NCI-H526 treated with DMSO at 0.1 percent for 48 hours (cell line): ENCODE data around the gene MYH10.
"Not testable (repeated sequence)": the region's sequence is repeated elsewhere in the genome, so short reads cannot be mapped to it uniquely, and the experiment has no call there.

Source experiments
- DNase-seq: peaks from one replicate; lab custom pipeline; 2025; lab: John Stamatoyannopoulos, UW

MYH10 gene

DNA sequence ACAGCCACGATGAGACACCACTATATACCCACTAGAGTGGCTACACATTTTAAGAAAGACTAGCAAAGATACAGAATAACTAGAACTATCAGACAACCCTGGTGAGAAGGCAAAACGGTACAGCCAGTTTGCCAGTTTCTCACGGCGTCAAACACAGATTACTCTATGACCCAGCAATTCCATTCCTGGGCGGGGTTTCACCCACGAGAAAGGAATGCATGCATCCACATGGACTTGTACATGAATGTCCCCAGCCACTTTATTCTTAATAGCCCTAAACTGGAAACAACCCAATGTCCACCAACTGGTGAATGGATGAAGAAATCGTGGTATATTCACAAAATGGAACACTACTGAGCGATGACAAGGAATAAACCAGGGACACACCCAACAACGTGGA is 74.5 kb downstream of the MYH10 start:
- DNase-seq = no peak

DNA sequence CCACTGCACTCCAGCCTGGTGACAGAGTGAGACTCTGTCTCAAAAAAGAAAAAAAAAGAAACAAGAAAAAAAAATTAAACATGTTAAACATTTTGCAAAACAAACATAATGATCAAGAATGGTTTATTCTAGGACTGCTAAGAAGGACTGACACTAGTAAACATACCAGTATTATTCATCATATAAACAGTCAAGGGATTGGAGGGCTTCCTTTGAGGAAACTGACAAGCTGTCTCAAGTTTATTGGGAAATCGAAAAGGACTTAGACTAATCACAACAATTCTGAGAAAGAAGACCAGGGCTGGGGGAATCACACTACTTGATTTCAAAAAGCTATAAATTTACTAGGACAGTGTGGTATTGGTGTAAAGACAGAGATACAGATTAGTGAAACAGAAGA is 75.5 kb downstream of the MYH10 start:
- no peak for DNase-seq

- DNase-seq = no peak
These were observed 77.8 kb downstream of the MYH10 start for GRCh38 chr17:8552577-8553320.

DNA sequence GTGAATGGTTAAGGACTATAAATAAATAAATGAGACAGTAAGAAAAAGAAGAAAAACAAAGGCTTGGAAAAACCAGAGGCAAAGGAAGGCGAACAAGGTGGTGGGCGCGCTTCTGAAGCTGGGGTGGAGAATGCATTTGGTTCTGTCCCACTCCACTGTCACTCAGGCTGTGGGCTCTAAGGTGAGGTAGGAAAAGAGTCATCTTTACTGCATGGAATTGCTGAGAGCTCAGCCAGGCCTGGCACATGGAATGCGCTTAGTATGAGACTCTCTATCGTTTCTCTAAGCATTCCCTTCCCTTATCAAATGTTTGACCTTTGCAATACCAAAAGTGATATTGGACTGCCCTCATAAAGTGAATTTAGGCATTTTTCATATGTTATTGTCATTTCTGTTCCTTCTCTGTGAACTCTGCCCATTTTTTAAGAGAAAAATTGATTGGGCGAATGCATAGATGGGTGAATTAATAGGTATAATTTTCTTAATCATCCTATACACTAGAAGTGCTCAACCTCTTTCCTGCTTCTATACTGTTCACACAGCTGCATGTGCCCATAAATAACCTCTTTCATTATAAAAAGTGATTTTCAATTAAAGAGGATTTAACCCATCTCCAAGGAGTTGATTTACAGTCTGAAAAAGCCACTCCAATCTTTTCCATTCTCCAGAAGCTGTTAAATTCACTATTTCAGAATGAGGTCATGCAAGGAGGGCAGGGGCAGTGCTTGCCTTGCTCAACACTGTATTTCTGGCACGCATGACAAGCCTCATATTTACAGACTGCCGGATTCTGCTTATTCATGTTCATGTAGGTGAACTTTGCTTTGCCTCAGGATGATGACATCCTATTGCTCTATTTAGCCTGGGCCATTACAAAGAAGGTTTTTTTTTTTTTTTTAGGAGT is 87.7 kb downstream of the MYH10 start:
- DNase-seq = no peak

DNA sequence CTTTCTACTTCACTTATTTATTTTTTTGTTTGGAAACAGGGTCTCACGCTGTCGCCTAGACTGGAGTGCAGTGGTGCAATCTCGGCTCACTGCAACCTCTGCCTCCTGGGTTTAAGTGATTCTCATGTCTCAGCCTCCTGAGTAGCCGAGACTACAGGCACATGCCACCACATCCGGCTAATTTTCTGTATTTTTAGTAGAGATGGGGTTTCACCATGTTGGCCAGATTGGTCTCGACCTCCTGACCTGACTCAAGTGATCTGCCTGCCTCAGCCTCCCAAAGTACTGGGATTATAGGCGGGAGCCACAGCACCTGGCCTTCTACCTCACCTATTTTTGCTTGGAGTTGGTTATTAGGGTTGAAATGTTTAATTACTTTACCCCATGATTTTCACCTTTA is 90.5 kb downstream of the MYH10 start:
- DNase-seq = not testable (repeated sequence)

DNA sequence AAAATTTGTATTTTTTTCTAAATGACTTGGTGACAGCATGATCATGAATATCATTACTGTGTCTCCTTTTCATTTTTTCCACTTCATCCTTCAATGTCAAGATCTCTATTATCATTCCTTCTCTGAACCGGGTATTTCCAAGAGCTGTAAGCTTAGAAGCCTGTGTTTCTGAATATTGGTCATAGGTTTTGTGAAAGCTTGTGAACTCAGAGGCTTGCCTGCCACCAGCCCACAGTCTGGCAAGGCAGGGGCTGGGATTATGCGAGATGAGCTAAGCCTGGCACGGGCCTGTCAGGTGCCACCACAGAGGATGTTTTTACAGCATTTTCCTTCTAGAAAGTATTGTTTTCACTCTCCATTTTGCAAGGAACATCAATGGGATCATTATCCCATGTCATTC is 92.8 kb downstream of the MYH10 start:
- no peak for DNase-seq

GRCh38 chr17:8534498-8535188 is 95.9 kb downstream of the MYH10 start:
- no peak for DNase-seq

DNA sequence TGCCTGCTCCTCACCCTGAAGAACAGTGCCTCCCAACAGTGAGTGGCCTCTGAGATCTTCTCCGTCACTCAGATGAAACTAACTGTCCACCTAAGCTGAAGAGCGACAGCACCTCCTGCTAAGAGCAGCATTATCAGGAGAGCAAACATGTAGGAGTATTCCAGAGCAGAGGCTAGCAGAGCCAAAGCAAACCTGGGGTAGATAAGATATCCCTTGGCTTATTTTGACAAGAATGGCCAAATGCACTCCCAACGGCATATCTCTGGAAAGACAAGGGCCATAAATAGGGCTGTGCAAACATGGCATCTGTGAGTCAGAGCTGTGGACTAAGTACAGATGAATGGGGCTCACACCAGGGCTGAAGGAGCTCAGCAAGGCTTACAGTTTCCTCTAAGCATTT is 98.5 kb downstream of the MYH10 start:
- DNase-seq = no peak

GRCh38 chr17:8522577-8522976 is 107.9 kb downstream of the MYH10 start:
- no peak for DNase-seq

GRCh38 chr17:8520981-8521380 is 109.5 kb downstream of the MYH10 start:
- DNase-seq = no peak

DNA sequence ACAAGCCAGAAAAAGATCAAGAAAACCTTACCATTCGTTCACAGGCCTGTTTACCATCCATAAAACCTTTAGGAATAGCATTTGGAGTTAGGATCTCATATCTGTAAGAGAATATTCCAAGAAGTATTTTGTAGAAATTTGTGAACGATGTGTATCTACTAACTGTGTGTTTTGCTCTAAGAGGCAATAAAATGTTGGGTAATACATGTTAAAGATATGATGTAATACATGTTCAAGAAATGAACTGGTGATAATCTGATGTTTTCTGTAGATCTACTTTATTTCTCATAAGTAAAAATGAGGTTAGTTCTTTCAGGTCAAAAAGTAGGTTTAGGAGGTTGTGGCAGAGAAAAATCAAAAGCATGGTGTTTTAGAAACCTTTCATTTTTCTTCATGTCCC is 111.7 kb downstream of the MYH10 start:
- DNase-seq = no peak

- no peak for DNase-seq
These were observed 112.2 kb downstream of the MYH10 start for GRCh38 chr17:8518326-8518725.

DNA sequence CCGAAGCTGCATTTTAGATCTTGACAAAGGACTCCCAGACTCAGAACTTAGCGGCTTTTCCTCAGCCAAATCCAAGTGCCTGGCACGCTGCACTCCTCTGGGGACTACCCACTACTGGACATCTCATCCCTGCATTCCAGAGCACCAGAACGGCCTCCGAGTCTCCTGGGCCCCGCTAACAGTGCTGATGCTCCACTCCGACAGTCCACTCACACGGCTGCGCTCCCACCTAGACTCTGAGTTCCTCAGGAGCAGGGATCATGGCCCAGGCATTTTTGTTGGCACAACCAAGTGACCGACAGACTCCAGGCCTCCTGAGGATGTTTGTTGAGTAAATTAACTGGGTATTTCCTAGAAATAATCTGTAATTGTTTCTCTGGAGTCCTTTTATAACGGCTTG is 115.7 kb downstream of the MYH10 start:
- no peak for DNase-seq

GRCh38 chr17:8506145-8506544 is 124.4 kb downstream of the MYH10 start:
- DNase-seq = no peak

- no peak for DNase-seq
These were observed 125.9 kb downstream of the MYH10 start for GRCh38 chr17:8504460-8505207.

DNA sequence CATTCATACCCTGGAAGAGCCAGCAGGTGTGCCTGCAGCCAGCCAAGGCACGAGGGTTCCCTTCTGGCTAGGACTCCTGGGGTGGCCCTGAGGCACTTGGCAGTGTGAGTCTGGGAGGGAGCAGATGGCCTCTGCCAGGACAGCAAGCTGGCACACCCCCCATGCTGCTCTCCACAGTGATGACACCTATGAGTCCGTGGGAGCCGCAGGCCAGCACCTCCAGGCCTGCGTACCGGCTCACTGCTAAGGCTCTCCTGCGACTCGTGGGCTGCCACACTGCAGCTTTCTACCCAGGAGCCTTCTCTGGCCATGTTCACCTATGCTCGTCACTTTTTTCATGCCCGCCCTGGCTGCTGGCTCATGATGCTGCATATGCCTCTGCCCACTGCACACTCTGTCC is 126.7 kb downstream of the MYH10 start:
- DNase-seq = no peak

- DNase-seq = no peak
These were observed 127.2 kb downstream of the MYH10 start for GRCh38 chr17:8503368-8503767.

GRCh38 chr17:8502126-8502525 is 128.4 kb downstream of the MYH10 start:
- no peak for DNase-seq

DNA sequence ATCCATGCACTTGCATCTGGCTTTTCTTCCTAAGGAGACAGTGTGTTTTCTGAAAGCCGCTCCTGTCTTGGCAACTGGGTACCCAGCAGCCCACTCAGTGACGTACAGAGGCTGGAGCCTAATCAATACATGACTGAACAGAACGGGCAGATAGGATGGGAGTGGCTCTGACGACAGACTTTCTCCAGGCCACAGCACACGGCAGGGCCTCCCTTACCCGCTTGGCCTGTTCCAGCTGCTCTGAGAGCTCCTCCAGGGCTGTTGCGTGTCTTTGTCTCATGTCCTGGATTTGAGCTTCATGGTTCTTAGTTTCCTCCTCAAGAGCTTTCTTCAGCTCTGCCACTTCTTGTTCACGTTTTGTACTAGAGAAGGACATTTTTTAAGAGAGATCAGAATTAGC is 129.9 kb downstream of the MYH10 start:
- no peak for DNase-seq

DNA sequence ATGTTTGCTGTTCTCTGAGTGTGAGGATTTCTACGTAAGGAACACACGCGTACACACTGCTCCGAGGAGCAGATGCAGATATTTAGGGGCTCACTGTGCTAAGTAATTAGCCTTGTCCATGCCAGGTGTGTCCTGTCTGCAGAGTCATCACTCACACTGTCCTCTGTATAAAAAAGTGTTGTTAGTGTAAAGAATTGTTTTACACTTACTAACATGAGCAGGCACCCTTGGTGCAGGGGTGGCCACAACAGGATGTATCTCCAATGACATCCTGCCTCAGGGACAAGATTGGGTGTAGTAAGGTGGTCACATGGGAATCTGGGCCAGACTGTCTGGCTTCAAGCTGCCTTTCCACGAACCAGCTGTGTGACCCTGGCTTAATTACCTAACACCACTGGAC is 130.9 kb downstream of the MYH10 start:
- no peak for DNase-seq

- no peak for DNase-seq
These were observed 131.4 kb downstream of the MYH10 start for GRCh38 chr17:8499171-8499570.

- DNase-seq = no peak
These were observed 134.4 kb downstream of the MYH10 start for GRCh38 chr17:8496081-8496480.
